ENCODE results near the gene GRAMD1B.

- TF ChIP-seq, protein P1, sequence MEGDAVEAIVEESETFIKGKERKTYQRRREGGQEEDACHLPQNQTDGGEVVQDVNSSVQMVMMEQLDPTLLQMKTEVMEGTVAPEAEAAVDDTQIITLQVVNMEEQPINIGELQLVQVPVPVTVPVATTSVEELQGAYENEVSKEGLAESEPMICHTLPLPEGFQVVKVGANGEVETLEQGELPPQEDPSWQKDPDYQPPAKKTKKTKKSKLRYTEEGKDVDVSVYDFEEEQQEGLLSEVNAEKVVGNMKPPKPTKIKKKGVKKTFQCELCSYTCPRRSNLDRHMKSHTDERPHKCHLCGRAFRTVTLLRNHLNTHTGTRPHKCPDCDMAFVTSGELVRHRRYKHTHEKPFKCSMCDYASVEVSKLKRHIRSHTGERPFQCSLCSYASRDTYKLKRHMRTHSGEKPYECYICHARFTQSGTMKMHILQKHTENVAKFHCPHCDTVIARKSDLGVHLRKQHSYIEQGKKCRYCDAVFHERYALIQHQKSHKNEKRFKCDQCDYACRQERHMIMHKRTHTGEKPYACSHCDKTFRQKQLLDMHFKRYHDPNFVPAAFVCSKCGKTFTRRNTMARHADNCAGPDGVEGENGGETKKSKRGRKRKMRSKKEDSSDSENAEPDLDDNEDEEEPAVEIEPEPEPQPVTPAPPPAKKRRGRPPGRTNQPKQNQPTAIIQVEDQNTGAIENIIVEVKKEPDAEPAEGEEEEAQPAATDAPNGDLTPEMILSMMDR (conservative IDR thresholded peaks at IDR 0.05; ENCODE audit: low read depth, low read length): no peak
- no peak for TF ChIP-seq EZH2 (IDR thresholded peaks at IDR 0.05; ENCODE audit: low read length, unreplicated experiment)
Measured at GRCh38 chr11:123491241-123491640, 61.2 kb downstream of the GRAMD1B start.
